Lower lobe of right lung (tissue), 2 donors: Measurements from ENCODE around the gene PCBP4. TPM values are rescaled to one million over a fixed set of nuclear protein-coding genes. Genes with fewer than 3 reads are reported as not detected.

Experiments used
- ATAC-seq, 2 donors: fragments of 200-7000 bp; cut with Tn5 transposase; one replicate each; pipeline ENCODE4 v1.9.1; 2020 to 2022; ENCODE audit warnings: mild to moderate bottlenecking in 2 of 2, moderate library complexity in 2 of 2
- DNase-seq: peaks from one replicate; pipeline ENCODE4 v3.0.0-alpha.2; 2020
- H3K27ac ChIP-seq: fragments of 200-600 bp; one replicate; pipeline ENCODE4 v1.8.0; 2022
- H3K27me3 ChIP-seq: fragments of 200-600 bp; one replicate; pipeline ENCODE4 v1.8.0; 2022; ENCODE audit warnings: low read depth
- H3K36me3 ChIP-seq: fragments of 200-600 bp; one replicate; pipeline ENCODE4 v1.8.0; 2022; ENCODE audit warnings: mild to moderate bottlenecking
- H3K4me1 ChIP-seq: fragments of 200-600 bp; one replicate; pipeline ENCODE4 v1.8.0; 2022
- H3K4me3 ChIP-seq: fragments of 200-600 bp; one replicate; pipeline ENCODE4 v1.8.0; 2022; ENCODE audit warnings: mild to moderate bottlenecking
- H3K9me3 ChIP-seq: fragments of 200-600 bp; one replicate; pipeline ENCODE4 v1.8.0; 2022
- CTCF ChIP-seq: fragments of 200-600 bp; IDR thresholded peaks from one replicate; pipeline ENCODE4 v1.8.0; 2022; ENCODE audit warnings: antibody characterized with exemption, mild to moderate bottlenecking
- intact Hi-C: fragments of 100-400 bp; cut with DNase I; formaldehyde crosslinking; loops from one replicate; pipeline ENCODE4 v1.11.0; 2022
- total RNA-seq: library from RNA; stranded (reverse); fragmentation: NEBNext Ultra II Directional; extraction: Animal tissue kit (Norgen Biotek cat#: 25700); gene quantifications from one replicate; pipeline ENCODE4 v1.2.1, GENCODE V29; 2021
- donor health status: DM: no; HTN: yes; CAD: no; lungs with severe emphysema.

The PCBP4 gene
- total RNA-seq, 1 donor from 2014 or later: 24.6 TPM

- TF ChIP-seq CTCF: no peak
- Histone ChIP-seq H3K4me3 (peak overlapping the region; percentile 68), H3K4me1 (peaks cover 39% of the 10 kb centered on the region), H3K9me3 (no peaks in the 10 kb centered on the region), H3K27ac (peak overlapping the region; percentile 84), H3K27me3 (no peaks in the 10 kb centered on the region), H3K36me3 (no peaks in the 10 kb centered on the region)
- DNase-seq (no peak), ATAC-seq (peak in 1 of 2 donors; percentile 20)
- intact Hi-C loops: no loop called here
These were observed 1.0 kb upstream of the PCBP4 start for GRCh38 chr3:51968170-51968775.

- ATAC-seq: peak in 1 of 2 donors; percentile 33
These were observed 301 bp downstream of the PCBP4 start for GRCh38 chr3:51966922-51967383.

GRCh38 chr3:51966486-51966885, 768 bp downstream of the PCBP4 start:
- ATAC-seq: no peak
- peak overlapping the region; percentile 68 for H3K4me3 ChIP-seq
- H3K4me1 ChIP-seq: peaks cover 25% of the 10 kb centered on the region
- no peaks in the 10 kb centered on the region for H3K9me3 ChIP-seq
- no peak for TF ChIP-seq CTCF
- no peak for DNase-seq
- H3K27ac ChIP-seq: no peak overlapping the region
- H3K36me3 ChIP-seq: no peaks in the 10 kb centered on the region
- no peaks in the 10 kb centered on the region for H3K27me3 ChIP-seq
- intact Hi-C loops: no loop called here

More at GRCh38 chr3:51966922-51967383, 301 bp downstream of the PCBP4 start:
- H3K4me3 ChIP-seq: peak overlapping the region; percentile 68
- peak overlapping the region; percentile 84 for H3K27ac ChIP-seq
- H3K36me3 ChIP-seq: no peaks in the 10 kb centered on the region
- no peaks in the 10 kb centered on the region for H3K9me3 ChIP-seq
- H3K4me1 ChIP-seq: peaks cover 28% of the 10 kb centered on the region
- DNase-seq: no peak
- intact Hi-C loops: no loop called here
- no peak for TF ChIP-seq CTCF
- H3K27me3 ChIP-seq: no peaks in the 10 kb centered on the region

GRCh38 chr3:51966016-51966415, 1.2 kb downstream of the PCBP4 start:
- no peak overlapping the region for H3K27ac ChIP-seq
- no peaks in the 10 kb centered on the region for H3K9me3 ChIP-seq
- no peak for TF ChIP-seq CTCF
- intact Hi-C loops: no loop called here
- DNase-seq (no peak), ATAC-seq (no peak)
- peaks cover 22% of the 10 kb centered on the region for H3K4me1 ChIP-seq
- no peaks in the 10 kb centered on the region for H3K36me3 ChIP-seq
- H3K4me3 ChIP-seq: no peak overlapping the region
- no peaks in the 10 kb centered on the region for H3K27me3 ChIP-seq

GRCh38 chr3:51964521-51964920, 2.7 kb downstream of the PCBP4 start:
- no peak overlapping the region for H3K27ac ChIP-seq
- H3K4me3 ChIP-seq: no peak overlapping the region
- intact Hi-C loops: no loop called here
- no peak for TF ChIP-seq CTCF
- H3K4me1 ChIP-seq: peaks cover 22% of the 10 kb centered on the region
- DNase-seq (no peak), ATAC-seq (no peak)
- no peaks in the 10 kb centered on the region for H3K9me3 ChIP-seq
- no peaks in the 10 kb centered on the region for H3K27me3 ChIP-seq
- H3K36me3 ChIP-seq: peaks cover 5% of the 10 kb centered on the region
